Subcutaneous preadipocyte (primary cell): ENCODE data around the gene PTDSS2. TPM values are rescaled to one million over a fixed set of nuclear protein-coding genes. Genes with fewer than 3 reads are reported as not detected.

Source experiments
- small RNA-seq: library from RNA; depleted of rRNA; stranded (forward); fragments of <200 nt; gene quantifications from one replicate; pipeline ENCODE3, GENCODE V24; 2012
- total RNA-seq: library from RNA; depleted of rRNA; stranded (reverse); fragments of >200 nt; gene quantifications from 2 replicates; pipeline ENCODE4 v1.2.3, GENCODE V29; 2012

PTDSS2 gene
- total RNA-seq, result 29.4 and 36.2 TPM in 2 replicates

GRCh38 chr11:449889-450808 is at the start of gene PTDSS2:
Gene PTDSS2 (plus strand): TSS chr11:450279. CDS start chr11:450456, 177 bp downstream.

GRCh38 chr11:441418-442274 is 8.4 kb upstream of the PTDSS2 start, which contains the start of gene ANO9:
Gene ANO9 (minus strand): TSS chr11:442011. CDS start chr11:441926, 85 bp downstream.

GRCh38 chr11:506995-507726 is 57.1 kb downstream of the PTDSS2 start, which contains the start of gene RNH1:
Gene RNH1 (minus strand): TSS chr11:507242. CDS start chr11:502162, 5,080 bp downstream.

DNA sequence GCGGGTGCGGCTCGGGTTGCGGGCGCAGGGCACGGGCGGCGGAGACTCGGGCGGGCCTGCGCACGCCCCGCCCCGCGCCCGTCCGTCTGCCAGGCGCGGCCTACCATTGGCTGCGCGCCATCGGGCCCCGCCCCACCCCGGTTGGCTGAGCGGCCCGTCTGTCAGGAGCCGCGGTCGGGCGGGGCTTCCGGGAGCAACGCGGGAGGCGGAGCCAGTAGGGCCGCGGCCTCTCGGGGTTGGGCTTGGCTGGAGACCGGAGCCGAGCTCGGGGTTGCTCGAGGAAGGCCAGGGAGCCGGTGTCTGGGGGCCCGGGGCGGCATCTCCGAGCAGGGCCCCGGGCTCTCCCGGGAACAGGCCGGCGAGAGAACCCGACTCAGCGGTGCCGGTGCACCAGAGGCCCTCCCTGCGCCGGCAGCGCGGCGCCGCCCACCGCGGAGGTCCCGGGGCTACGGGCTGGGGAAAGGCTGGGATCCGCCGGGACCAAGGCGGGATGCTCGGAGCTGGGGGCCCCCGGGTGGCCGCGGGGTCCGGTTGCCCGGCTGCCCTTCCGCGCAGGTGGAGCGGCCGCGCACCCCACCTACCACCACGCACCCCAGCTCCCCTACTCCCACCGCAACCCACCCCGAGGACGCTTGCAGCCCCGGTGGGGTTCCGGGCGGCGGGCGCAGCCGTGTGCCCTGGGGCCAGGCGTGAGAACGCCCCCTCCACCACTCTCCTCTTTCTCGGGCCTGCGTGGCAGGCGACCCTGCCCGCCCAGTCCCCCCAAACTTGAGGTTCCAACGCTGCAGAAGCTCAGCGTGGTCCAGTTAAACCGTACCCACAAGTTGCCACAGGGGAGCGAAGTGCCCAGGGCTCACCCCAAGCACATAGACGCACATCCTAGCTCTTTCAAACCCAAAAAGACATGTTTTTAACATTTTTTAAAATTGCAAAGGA is 85.7 kb downstream of the PTDSS2 start, which contains the start of gene HRAS:
HRAS (minus strand) TSS at position 58 of the 936 bp plus-strand sequence.

DNA sequence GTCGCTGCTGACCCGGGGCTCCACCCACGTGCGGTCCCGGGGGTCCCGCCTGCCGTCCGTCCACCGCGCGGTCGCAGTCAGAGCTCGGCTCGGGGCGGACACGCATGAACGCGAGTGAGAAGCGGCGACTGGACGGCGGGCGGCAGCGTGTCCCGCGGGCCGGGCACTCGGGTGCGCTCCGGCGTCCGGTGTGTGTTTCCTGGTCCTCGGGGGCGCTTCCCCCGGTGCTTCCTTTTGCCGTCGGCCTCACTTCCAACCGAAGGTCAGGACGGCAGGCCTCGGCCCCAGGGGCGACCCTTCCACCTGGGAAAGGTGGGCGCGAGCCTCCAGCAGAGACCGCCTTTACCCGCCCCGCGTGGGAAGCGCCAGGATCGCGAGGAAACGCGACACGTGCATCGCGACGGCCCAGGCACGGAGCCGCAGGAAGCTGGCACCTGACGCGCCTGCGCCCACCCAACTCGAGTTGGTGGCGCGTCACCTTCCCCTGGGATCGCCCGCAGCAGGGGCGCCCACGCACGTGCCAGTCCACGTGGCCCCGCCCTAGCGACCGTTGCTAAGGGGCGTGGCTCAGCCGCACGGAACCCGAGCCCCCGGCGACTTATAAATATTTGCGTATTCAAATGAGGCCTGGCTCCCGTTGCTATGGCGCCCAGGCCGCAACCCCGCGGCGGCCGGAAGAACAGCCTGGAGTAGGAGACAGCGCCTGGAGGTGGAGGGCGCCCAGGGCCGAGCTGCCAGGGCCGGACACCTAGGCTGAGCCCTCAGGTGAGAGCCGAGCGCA is 87.0 kb downstream of the PTDSS2 start, which contains the start of gene LRRC56:
LRRC56 (plus strand) TSS at position 687 of the 781 bp plus-strand sequence. CDS start 3,158 bp downstream, outside the sequence.

Small RNA genes lying within 50 kb of the gene (small RNA-seq; reads per million reads assigned to genes)
- gene RN7SL838P, result not detected

Other genes with a start within 250 kb of the PTDSS2 start
- gene BET1L, start 242.9 kb upstream of the PTDSS2 start, total RNA-seq, result 16.4 and 17.3 TPM in 2 replicates
- 95.9 and 130 TPM in 2 replicates for gene RIC8A, start 242.6 kb upstream of the PTDSS2 start, total RNA-seq
- 8.0 and 11.8 TPM in 2 replicates for gene SIRT3, start 213.9 kb upstream of the PTDSS2 start, total RNA-seq
- gene PSMD13, start 213.3 kb upstream of the PTDSS2 start, total RNA-seq, result 117 TPM in 2 replicates
- under 0.01 TPM in 1 of 2 replicates, not detected in the other for gene NLRP6, start 171.9 kb upstream of the PTDSS2 start, total RNA-seq
- gene PGGHG, start 161.2 kb upstream of the PTDSS2 start, total RNA-seq, result 11.0 and 11.7 TPM in 2 replicates
- gene IFITM5, start 150.8 kb upstream of the PTDSS2 start, total RNA-seq, result not detected in 2 replicates
- gene IFITM2, start 142.5 kb upstream of the PTDSS2 start, total RNA-seq, result 62.6 and 170 TPM in 2 replicates
- 9.6 and 32.7 TPM in 2 replicates for gene IFITM1, start 136.2 kb upstream of the PTDSS2 start, total RNA-seq
- 60.0 and 93.0 TPM in 2 replicates for gene IFITM3, start 129.4 kb upstream of the PTDSS2 start, total RNA-seq
- gene B4GALNT4, start 80.8 kb upstream of the PTDSS2 start, total RNA-seq, result 0.59 and 0.73 TPM in 2 replicates
- 1.8 and 2.5 TPM in 2 replicates for gene PKP3, start 56.1 kb upstream of the PTDSS2 start, total RNA-seq
- 18.6 and 18.7 TPM in 2 replicates for gene SIGIRR, start 35.3 kb upstream of the PTDSS2 start, total RNA-seq
- gene ANO9, start 8.3 kb upstream of the PTDSS2 start, total RNA-seq, result under 0.01 TPM in 1 of 2 replicates, not detected in the other
- 425 and 460 TPM in 2 replicates for gene RNH1, start 57.0 kb downstream of the PTDSS2 start, total RNA-seq
- gene HRAS, start 85.3 kb downstream of the PTDSS2 start, total RNA-seq, result 50.2 and 54.0 TPM in 2 replicates
- gene LRRC56, start 87.2 kb downstream of the PTDSS2 start, total RNA-seq, result 0.20 and 0.37 TPM in 2 replicates
- under 0.01 and 0.20 TPM in 2 replicates for gene LMNTD2, start 110.5 kb downstream of the PTDSS2 start, total RNA-seq
- 0.73 and 1.6 TPM in 2 replicates for gene RASSF7, start 110.7 kb downstream of the PTDSS2 start, total RNA-seq
- 24.3 and 41.4 TPM in 2 replicates for gene PHRF1, start 126.2 kb downstream of the PTDSS2 start, total RNA-seq
- gene IRF7, start 165.7 kb downstream of the PTDSS2 start, total RNA-seq, result 5.1 and 6.1 TPM in 2 replicates
- not detected in 2 replicates for gene CDHR5, start 174.7 kb downstream of the PTDSS2 start, total RNA-seq
- gene SCT, start 176.9 kb downstream of the PTDSS2 start, total RNA-seq, result not detected in 2 replicates
- gene DRD4, start 187.0 kb downstream of the PTDSS2 start, total RNA-seq, result under 0.01 TPM in 1 of 2 replicates, not detected in the other
- gene DEAF1, start 244.9 kb downstream of the PTDSS2 start, total RNA-seq, result 36.0 and 47.8 TPM in 2 replicates
- 9.9 and 10.9 TPM in 2 replicates for gene TMEM80, start 245.5 kb downstream of the PTDSS2 start, total RNA-seq